T-helper 1 cell (primary cell): ENCODE measurements around the gene KCTD16.

ENCODE experiments used
- DNase-seq, 5 donors: peaks; one replicate each; pipeline ENCODE4 v3.0.0-alpha.2; 2012 to 2020
- total RNA-seq, 4 donors: gene quantifications; one replicate each; lab custom pipeline; 2026; lab: John Stamatoyannopoulos, UW

The KCTD16 gene
- 0.30 to 0.54 (median 0.41) reads per million in 4 donors for total RNA-seq

DNA sequence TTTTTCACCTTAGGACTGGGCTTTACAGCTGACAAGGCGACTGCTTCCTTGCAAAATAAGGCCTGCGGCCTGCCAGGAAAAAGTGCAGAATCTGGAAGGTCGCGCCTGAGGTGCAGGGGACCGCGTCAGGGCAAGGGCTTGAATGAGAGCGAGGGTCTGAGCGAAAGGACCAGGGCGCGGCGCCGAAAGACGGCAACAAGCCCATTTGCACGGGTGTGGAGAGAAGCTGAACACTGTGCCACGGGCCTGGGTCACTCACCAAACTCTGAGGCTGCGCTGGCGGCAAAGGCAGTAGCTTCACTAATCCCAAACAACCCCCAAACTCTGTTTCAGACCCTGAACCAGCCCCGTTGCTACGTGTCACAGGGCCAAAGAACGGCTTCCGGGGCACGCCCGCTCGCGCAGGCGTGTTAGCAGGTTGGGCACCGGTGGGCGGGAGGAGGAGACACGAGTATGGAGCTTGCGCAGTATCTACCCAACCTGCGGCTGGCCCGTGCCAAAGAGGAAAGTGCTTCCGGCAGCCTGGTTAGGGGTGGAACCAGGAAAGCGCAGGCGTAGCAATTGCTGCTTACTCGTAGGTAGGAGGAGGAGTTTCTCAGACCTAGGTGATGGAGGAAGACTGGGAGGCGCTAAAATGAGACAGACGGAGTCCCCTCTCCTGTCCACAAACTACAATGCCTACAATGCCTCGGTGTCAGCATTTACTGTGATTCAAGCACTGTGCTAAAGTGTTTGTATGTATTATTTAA, at the start of gene KCTD16, which contains the start of gene YIPF5:
Gene KCTD16, plus strand, starts transcription at position 598 of the 749 bp plus-strand sequence.
Gene YIPF5, minus strand, starts transcription at position 384 of the 749 bp plus-strand sequence. CDS start 704 bp downstream, outside the sequence.
- DNase-seq: peak; percentile 95 to 98 (median 96)

DNA sequence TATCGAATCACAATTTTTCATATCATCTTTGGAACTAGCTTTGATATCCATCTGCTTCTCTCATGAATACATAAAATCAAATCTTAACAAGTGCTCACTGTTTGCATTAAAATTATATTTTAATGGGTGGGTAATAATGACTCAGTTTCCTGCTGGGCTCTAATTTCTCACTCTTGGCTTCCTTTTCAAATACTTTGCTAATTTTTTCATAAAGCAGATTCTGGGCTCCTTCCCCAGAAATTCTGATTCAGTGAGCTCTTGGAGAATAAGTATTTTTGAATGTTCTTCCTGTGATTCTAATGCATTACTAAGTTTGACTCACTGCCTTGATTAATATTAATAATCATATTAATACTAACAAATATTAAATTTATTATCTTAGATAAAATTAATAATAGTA, 49.1 kb upstream of the KCTD16 start:
- DNase-seq: no peak

DNA sequence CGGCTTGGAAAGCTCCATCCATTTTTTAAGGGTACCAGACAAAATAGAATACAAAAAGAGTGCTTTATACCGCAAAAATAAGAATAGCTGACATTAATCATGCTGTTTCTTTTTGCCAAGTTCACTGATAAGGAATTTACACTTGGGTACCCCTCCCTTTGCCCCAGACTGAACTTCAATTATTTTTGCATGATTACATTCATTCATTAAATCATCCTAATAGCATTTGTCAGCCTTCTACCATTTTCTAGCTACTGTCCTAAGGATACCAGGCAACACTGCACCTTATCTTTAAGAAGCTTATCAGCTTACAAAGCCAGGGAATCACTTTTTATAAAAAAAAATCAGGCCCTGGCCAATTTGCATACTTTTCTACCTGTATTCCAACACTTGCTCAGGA, 48.6 kb upstream of the KCTD16 start:
- DNase-seq: no peak

DNA sequence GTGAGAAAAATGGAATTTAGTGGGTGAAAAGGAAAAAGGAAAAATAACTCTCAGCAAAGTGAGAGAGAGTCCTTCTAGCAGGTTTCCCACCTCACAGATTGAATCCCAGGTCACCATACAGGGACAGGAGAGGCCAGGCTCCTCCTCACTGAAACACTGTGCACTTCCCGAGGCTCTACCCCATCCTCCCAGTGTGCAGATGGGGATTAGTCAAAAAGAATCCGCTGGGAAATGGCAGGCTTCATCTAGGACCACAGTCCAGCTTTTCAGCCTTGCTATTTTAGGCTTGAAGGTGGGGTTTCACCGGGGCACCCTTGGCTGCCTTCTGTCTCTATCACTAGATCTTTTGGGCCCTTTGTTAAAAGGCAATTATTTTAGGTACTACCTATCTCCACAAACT, 48.0 kb upstream of the KCTD16 start:
- DNase-seq: no peak

DNA sequence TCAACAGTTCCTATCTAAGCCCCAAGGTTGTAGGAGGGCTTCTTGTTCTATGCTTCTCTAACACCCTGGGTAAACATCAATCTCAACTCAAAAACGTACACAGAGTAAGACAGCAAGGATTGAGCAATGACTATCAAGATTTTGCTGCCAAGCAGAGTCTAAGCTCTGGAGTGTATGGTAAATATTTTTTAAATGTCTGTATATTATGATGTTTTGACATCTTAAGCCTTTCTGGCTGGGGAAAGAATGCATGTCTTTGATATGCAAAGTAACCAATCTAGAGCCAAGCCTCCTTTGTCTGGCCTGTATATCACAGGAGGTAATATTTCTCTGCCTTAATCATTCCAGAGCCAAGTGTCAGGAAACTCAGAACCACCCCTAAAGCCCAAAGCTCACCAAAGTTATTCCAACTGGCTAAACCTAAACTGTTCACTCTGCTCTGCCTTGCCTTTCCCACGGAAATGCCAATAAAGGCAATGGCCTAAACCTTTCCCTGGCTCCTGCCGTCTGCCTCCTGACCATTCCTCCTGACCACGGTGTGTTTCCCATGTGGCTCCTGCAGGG, 45.4 kb upstream of the KCTD16 start:
- no peak for DNase-seq

DNA sequence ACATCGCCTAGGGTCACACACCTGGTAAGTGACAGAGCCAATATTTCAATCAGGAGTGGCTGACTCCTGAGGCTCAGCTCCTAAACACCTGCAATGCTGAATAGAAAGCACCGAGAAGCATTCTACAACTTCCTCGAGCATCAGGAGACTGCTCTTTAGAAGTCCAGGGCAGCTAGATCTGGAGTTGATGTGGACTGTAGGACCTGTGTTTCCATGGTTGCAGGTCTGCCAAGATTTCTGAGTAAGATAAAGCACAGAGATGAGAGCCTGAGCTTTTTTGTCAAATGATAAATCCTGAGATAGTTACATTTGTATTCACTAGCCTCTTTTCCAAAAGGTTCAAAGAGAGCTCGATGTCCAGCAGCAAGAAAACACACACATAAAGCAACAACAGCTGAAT, 44.0 kb upstream of the KCTD16 start:
- no peak for DNase-seq

DNA sequence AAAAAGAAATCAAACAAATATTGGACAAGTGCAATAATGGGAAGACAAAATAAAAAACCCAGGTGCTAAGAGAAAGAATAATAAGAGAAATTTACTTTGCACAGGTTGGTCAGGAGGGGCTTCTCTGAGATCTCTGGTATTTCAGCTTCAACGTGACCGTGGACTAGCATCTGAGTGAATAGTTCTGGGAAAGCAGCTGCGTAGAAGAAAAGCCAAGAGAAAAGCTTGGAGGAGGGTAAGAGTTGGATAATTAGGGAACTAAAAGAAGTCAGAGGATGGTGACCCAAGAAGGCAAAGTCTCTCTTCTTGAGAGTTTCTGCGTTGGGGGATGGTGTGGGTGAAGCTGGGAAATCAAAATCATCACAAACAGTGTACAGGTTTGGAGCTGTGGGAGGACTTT, 41.8 kb upstream of the KCTD16 start:
- DNase-seq: no peak

DNA sequence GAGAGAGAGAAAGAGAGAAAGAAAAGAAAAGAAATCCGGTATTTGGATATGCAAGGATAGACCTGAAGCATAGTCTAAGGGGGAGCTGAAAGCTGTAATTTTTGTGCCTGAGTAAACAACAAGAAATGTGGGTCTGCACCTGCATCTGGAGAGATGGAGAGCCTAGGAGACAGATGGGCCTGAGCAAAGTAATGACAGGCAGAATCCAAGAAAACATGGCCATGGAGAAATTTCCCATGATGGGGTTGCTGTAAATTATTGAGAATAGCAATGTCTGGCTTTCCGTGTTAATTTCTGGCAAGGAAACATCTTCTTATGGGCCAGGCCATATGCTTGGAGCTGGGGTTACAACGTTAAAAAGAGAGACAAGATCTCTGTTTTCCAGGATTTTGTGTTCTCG, 40.4 kb upstream of the KCTD16 start:
- DNase-seq: no peak

DNA sequence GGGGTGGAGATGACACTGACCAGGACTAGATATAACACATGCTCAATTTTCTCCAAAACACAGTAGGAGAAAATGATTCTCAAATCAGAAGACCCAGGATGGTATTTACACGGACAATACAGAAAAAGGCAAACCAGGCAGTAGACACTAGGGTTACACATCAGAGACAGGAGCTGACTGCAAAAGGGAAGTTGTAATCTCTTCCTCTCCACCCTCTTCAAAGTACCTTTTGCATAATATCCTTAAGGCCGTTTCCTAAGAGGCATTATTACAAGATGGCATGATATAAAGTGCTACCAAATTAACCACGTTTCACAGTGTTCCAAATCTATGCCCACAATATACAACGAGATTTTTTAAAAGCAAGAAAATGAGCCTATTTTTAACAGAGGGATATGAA, 39.4 kb upstream of the KCTD16 start:
- DNase-seq: no peak

DNA sequence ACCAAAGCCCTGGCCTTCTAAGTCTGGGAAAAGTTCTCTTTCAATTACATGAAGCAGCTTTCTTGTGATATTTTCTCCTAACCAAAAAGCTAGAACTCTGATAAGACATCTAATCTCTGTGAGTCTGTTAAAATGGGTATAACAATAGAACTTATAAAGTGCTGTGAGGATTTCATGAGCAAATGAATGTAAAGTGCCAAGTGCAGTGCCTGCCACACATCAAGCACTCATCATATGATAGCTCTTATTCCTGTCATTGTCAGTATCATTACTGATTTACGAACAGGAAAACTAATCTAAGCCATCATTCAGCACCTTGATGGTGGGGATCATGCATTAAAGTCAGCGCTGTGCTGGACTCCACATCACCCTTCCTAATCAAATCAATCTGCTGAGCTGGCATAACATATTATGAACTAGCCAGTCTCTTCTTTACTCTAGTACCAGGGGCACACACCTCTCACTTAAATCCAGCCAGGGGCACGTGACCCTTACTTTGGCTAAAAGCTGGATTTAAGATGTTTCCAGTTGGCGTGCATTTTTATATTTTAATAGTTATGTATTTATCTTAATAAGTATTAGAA, 37.5 kb upstream of the KCTD16 start:
- no peak for DNase-seq

DNA sequence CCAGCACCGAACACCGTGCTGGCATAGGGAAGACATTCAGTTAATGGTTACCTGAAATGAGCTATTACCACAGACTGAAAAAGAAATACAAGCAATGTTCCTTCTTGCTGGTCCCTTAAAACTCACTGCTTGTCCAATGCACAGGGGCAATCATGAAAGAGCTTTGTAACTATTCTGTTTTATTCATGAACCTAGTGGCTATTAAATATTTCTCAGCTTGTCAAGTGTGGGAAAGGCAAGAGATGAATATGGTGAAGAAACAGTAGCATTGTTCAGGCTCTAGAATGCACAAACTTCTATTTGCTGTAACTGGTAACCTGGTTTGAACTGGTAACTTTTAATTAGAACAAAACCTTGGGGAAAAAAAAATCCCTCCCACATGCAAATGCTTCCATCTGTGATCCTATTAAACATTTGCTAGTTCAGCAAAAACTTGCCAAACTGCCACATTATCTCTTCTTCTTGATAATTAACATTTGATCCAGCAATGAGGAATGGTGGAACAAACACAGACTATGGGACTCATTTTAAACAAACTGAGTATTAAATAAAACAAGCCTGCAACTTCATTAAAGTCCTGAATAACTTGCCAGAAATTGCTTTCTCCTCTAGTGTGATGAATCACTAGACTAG, 36.4 kb upstream of the KCTD16 start:
- DNase-seq: no peak

DNA sequence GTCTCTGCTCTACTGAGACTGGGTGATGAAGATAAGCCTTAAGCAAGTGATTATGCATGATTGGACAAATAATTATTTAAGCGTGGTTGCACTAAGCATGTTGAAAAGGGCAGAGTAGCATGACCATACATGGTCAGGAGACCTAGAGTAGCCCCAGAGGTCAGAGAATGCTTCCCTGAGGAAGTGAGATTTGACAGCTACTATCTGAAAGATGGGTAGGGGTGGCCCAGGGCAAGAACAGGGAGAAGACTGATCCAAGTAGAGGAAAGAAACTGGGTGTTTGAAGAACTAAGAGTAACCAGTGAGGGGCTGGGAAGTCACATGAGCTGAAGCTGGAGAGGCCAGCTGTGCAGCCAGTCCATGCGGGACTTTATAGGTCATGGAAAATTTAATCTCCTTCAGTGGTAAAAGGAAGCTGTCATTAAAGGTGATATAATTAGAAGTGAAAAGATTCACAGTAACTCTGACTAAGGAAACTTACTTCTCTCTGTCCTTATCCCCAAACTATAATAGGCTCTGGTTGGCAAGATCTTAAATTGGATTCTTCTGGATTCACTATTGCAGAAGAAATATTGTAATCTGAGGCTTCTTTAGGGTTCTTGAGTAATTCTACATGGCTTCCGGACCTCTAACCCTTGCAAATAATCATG, 35.4 kb upstream of the KCTD16 start:
- DNase-seq: no peak

DNA sequence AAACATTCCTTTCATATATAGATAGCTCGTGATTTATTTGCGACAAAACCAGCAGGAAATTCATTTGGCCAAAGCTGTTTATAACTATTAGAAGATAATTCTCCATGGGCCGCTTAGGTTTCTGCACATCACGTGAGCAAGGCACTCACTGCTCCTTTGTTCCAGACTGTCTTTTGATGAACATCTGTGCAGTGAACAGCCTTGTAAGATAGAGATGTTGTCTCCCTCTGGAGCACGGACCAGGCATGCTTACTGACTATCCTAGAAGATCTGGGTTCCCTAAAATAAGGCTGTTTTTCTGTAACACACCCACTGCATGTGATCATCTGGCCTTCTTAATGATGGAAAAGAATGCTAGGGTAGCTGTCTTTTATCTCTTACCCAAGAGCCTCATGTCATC, 31.1 kb upstream of the KCTD16 start:
- DNase-seq: no peak

DNA sequence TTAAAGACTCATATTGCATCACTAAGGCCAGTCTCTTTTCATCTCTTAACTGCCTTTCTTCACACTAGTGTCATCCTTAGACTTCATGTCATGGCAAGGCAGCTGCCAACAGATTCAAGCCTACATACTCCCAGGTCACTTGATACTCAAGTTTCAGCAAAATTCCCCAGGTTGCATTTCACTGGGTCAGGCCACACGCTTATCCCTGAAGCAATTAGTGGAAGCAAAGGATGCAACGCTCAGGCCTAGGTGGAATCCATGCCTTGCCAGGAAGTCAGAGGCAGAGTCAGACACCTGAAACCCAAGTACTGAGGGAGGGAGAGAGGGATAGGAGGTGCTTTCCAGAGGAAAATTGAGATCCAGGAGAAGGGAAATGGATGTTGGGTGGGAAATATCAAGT, 29.1 kb upstream of the KCTD16 start:
- no peak for DNase-seq

DNA sequence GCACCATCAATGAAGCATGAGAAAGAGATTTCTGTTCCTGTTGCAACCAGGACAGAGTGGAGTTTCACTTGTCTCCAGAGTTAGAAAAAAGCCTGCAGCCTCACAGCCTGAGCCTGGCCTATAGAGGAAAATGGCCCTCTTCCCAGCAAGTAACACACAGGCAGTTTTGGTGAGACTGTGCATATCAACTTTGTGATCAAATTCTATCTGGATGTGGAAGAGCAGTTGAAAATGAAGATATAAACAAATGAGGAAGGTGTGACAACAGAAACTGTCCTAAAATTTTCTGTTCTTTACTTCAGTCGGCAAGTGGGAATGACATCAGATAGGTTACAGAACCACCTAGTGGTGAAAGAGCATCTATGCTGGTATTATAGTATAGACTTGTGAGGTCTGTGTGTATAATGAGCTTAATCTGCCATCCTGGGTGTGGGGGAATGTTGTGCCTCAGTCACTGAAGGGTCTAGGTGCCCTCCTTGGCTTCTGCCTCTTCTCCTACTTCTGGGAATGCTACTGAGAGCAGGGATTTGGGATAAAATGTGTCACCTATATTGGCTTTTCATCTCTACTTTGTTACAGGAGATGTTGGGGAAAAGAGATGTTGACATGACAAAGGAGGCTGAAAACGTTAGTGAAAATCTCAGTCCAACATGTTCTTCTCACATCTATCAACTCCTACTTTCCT, 28.4 kb upstream of the KCTD16 start:
- peak in 1 of 5 donors; percentile 8 for DNase-seq

DNA sequence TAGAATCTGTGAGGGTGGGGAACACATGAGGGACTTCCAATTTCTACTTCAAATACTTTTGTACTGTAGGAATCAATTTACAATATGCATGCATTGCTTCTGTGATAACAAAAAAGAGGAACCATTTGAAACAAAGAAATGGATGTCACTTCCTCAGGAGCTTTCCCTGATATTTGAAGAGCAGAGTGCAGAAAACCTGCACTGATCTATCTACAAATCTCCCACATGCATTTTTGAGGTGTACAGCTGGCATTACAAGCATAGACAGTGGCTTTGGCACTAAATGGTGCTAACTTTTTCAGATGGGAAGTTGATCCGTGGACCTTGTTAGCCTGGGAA, 27.9 kb upstream of the KCTD16 start:
- DNase-seq: no peak

DNA sequence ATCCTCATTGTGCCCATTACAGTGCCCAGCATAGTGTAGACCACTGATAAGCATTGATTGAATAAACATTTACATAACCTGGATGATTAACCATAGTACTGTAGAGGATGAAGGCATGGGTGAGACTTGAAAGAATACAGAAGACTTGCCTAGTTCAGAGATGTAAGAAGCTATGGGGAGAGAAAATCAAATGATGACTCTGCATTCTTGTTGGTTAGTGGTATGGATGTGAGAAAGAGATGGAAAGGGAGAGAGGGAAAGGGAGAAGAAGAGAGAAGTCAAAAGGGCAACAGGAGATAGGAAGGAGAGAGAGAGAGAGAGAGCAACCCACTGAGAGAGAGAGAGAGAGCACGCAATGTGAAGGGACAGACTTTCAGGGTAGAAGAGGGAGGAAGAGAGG, 27.0 kb upstream of the KCTD16 start:
- no peak for DNase-seq

DNA sequence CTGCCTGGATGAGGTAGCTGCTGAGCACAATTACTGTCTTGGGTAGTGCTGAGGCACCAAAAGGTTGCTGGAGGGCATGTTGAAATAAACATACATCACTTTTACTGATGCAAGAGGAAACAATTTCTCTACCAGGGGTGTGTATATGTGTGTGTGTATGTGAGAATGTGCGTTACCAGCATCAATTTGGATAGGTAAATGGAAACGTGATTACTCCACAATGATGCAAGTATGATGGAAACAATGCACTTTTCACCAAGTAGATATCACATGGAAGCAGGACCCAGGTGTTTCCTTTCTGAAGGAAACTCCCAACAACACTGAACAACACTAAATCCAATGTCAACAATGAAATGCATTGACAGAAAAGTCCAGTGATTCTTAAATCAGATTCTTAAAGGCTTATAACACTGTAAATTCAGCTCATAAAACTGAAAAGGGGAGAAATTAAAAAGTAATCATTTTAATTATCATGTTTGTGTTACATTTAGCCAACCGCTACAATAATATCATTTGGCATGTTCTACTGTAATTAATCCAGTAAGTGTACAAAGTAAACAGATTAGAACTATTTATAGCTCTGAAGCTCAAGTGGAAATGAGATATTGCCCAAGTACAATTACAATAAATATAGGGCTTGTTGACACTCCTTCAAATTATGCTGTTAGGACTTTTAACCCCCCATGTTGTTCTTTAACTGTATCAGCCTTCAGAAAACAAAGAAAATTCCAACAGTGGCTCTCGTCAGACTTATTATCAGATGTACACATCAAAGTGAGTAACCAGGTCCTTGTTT, 25.5 kb upstream of the KCTD16 start:
- DNase-seq: no peak

DNA sequence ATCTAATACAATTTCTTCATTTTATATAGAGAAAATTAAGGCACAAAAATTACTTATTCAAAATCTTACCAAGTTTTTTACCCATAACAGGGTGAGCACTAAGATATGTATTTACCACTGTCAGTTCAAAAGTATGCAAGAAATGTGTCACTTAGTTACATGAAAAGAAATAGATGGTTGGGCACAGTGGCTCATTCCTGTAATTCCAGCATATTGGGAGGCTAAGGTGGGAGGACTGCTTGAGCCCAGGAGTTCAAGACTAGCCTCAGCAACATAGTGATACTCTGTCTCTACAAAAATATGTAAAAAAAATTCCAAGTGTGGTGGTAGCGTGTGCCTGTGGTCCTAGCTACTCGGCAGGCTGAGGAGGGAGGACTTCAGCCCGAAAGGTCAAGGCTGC, 19.6 kb upstream of the KCTD16 start:
- DNase-seq: no peak

DNA sequence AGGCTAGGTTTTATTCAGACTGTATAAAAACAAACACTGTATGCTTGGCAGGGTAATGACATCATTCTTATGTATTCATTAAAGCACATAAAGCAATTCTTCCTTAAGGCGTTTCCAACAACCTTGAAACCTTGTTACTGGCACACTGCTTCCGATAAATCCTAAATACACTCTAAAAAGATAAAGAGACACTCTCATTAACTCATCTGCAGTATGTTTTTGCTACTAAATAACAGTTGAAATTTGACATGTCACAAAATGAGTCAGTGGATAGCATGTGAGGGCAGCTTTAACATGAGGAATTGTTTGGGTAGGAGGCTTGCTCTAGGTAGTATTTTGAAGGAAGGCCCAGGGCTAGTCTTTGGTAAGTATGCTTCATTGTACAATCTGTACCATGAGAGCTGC, 13.9 kb upstream of the KCTD16 start:
- DNase-seq: no peak

DNA sequence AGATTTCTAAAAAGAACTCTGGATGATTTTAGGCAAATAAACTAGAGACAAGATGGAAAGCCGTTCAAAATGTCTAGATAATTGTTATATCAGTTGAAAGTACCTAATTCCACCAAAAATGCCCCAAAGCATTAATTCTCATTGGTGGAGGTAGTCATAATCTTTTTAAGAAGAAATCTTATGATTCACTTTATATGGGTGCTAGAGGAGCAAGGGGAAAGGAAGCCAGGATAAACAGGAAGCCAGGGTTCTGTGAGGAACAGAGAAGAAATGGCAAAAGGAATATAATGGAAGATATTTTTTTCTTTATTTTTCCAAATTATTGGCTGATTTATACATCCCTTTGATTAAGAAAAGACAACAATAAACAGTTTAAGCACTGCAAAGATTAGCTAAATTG, 8.0 kb upstream of the KCTD16 start:
- no peak for DNase-seq

DNA sequence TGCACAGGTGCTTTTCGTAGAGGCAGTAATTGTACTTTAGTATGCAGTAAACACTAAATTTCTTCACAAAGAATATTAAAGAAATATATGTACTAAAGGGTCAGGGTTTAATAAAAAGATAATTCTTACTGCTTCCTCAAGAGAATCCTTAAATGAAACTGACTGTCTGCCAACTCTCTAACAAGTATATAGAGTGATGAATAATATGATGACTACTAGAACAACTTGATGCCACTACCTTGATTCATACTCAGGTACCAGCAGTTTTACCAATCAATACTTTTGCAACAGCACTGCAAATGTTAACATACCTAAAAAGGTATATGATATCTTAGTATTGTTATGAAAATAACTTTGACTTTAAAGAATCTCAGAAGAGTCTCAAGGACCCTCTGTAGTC, 4.0 kb upstream of the KCTD16 start:
- DNase-seq: no peak
